ENCODE data around the gene NFAT5.
"Not testable (repeated sequence)": the region's sequence is repeated elsewhere in the genome, so short reads cannot be mapped to it uniquely, and the experiment has no call there.

Gene NFAT5

GRCh38 chr16:69563605-69564580 is 1.9 kb upstream of the NFAT5 start:
- no peaks in the 10 kb centered on the region for H3K9me3 ChIP-seq (ENCODE audit: low read length)
- peaks cover 29% of the 10 kb centered on the region for H3K4me1 ChIP-seq (ENCODE audit: insufficient read depth, low read length)
- H2AFZ ChIP-seq (ENCODE audit: low read depth, low read length): peak overlapping the region; percentile 6
- peaks cover 4% of the 10 kb centered on the region for H3K36me3 ChIP-seq (ENCODE audit: insufficient read depth, low read length)
- H3K4me3 ChIP-seq (ENCODE audit: low read length): peak overlapping the region; percentile 85
- H3K27me3 ChIP-seq (ENCODE audit: insufficient read depth, low read length): no peaks in the 10 kb centered on the region

DNA sequence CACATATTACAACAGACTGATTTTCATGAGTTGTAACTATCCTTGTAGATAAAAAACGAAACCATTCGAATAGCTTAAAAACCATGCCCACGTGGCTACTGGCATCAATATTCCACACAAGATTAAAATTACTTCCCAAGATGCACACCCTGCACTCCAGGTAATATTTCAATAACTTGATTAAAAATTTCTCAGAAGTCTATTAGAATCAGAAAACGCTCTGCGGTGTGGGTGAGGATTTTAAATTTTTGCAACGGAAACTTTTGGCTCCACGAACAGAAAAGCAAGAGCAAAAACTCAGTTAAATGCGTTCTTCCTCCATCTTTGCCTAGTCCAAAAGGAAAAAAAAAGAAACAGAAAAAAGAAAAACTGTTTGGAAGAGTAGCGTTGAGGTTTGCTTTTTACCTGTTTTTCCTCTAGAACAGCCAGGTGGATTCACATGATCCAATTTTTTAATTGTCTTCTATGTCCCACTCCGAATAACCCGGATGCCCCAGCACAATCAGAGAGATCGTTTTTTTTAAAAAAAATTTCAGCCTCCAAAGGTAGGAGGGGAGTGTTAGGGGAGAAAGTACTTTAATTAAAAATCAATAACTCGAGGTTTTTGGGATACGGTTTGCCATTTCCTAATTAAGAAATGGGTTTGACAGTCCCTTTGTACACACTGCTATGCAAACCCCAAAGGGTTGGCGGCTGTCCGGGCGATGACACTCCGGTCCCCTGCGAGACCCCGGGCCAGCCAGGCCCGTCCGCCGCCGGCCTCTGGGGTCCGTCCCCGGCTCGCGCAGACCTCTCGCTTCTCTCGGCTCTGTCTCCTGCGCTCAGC is 708 bp upstream of the NFAT5 start:
- Histone ChIP-seq H3K4me3 (ENCODE audit: low read length) (peak overlapping the region; percentile 85), H3K27me3 (ENCODE audit: insufficient read depth, low read length) (no peaks in the 10 kb centered on the region), H3K9me3 (ENCODE audit: low read length) (no peaks in the 10 kb centered on the region), H3K36me3 (ENCODE audit: insufficient read depth, low read length) (peaks cover 9% of the 10 kb centered on the region), H3K4me1 (ENCODE audit: insufficient read depth, low read length) (peaks cover 30% of the 10 kb centered on the region), H2AFZ (ENCODE audit: low read depth, low read length) (peak overlapping the region; percentile 96)

DNA sequence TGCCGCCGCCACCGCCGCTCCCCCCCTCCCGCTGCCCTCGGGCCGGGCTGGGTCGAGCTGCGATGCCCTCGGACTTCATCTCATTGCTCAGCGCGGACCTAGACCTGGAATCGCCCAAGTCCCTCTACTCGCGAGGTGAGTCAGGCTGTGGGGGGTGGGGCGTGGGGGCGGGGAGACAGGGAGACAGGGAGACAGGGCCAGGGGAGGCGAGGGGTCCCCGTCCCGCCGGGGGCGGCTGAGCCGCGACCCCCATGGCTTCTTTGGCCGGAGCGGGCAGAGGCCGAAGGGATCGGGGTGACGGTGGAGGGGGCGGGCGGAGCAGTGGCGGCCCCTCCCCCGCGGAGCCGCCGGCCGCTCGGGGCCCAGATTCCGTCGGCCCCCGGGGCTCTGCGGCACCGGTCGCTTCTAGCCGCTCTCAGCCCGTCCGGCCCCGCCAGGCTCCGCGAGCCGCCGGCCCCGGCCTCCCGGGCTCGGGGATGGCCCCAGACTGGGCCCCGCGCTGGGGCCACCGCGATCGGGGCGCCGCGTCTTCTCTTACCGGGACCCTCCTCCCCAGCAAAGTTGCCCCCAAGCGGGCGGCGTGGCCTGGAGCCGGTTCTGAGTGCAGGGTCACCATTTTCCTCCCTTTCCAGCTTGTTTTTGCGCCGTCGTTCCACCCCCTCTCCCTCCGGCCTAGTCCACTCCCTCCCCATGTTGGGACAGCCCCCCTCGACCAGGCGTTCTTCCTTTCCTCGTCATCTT is 644 bp downstream of the NFAT5 start:
- peaks cover 30% of the 10 kb centered on the region for H3K4me1 ChIP-seq (ENCODE audit: insufficient read depth, low read length)
- peaks cover 12% of the 10 kb centered on the region for H3K36me3 ChIP-seq (ENCODE audit: insufficient read depth, low read length)
- H3K4me3 ChIP-seq (ENCODE audit: low read length): peak overlapping the region; percentile 85
- no peaks in the 10 kb centered on the region for H3K9me3 ChIP-seq (ENCODE audit: low read length)
- no peaks in the 10 kb centered on the region for H3K27me3 ChIP-seq (ENCODE audit: insufficient read depth, low read length)
- peak overlapping the region; percentile 89 for H2AFZ ChIP-seq (ENCODE audit: low read depth, low read length)

DNA sequence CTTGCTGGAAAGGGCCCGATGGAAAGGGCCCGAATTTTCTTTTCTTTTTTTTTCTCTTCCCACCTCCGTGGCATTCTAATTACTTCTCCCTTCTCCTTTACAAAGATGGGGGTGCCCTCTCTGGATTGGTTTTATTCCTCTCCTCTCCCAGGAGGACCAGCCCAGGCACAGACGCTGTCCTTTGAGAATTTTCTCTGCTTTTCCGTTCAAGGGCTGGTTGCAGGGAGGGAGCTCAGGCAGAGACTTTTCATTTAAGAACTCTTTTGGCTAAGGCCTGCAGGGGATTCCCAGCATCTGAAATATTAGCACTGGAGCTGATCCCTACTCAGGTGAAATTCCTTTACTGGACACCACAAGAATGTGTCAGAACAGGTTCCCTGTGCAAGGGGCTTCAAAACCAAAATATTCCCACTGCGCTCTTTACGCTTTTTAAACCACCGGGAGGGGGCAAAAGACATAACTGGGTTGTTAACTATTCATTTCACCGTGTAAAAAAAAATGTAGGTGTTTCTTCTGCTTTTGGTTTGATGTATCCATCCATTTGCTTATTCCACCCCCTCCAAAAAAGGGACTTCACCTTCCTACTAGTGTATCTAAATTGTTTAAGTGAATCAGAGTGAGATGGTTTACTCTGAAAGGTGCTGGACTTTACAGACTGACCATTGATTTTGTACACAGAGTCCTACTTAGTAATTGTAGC is 1.4 kb downstream of the NFAT5 start:
- Histone ChIP-seq H2AFZ (ENCODE audit: low read depth, low read length) (peak overlapping the region; percentile 89), H3K4me3 (ENCODE audit: low read length) (peak overlapping the region; percentile 85), H3K4me1 (ENCODE audit: insufficient read depth, low read length) (peaks cover 30% of the 10 kb centered on the region), H3K27me3 (ENCODE audit: insufficient read depth, low read length) (no peaks in the 10 kb centered on the region), H3K9me3 (ENCODE audit: low read length) (no peaks in the 10 kb centered on the region), H3K36me3 (ENCODE audit: insufficient read depth, low read length) (peaks cover 12% of the 10 kb centered on the region)

DNA sequence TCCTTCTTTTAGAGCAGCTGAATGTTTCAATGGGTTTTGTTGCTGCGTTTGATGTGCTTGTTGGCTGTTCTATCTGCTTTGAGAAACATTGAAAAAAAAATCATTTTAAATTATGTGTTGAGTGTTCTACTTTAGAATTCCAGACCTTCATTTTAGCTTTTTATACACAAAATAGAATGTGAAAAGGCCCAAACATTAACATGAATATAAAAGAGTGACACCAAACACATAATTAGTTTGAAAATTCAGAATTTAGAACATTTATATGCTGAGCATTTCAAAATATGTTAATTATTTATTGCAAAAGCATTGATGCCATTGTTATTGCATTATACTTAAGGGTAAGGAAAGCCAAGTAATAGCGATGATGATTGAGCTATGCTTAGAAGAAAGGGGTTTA is 2.9 kb downstream of the NFAT5 start:
- no peaks in the 10 kb centered on the region for H3K9me3 ChIP-seq (ENCODE audit: low read length)
- H3K36me3 ChIP-seq (ENCODE audit: insufficient read depth, low read length): peaks cover 12% of the 10 kb centered on the region
- no peak overlapping the region for H2AFZ ChIP-seq (ENCODE audit: low read depth, low read length)
- peaks cover 28% of the 10 kb centered on the region for H3K4me1 ChIP-seq (ENCODE audit: insufficient read depth, low read length)
- H3K4me3 ChIP-seq (ENCODE audit: low read length): no peak overlapping the region
- no peaks in the 10 kb centered on the region for H3K27me3 ChIP-seq (ENCODE audit: insufficient read depth, low read length)

- H3K9me3 ChIP-seq (ENCODE audit: low read length); H3K36me3 ChIP-seq (ENCODE audit: insufficient read depth, low read length); H2AFZ ChIP-seq (ENCODE audit: low read depth, low read length); H3K4me1 ChIP-seq (ENCODE audit: insufficient read depth, low read length); H3K4me3 ChIP-seq (ENCODE audit: low read length); H3K27me3 ChIP-seq (ENCODE audit: insufficient read depth, low read length): not testable (repeated sequence)
These were observed 13.0 kb downstream of the NFAT5 start for GRCh38 chr16:69578771-69579170.

- no peaks in the 10 kb centered on the region for H3K4me1 ChIP-seq (ENCODE audit: insufficient read depth, low read length)
- no peaks in the 10 kb centered on the region for H3K9me3 ChIP-seq (ENCODE audit: low read length)
- no peak overlapping the region for H2AFZ ChIP-seq (ENCODE audit: low read depth, low read length)
- H3K36me3 ChIP-seq (ENCODE audit: insufficient read depth, low read length): peaks cover 8% of the 10 kb centered on the region
- H3K4me3 ChIP-seq (ENCODE audit: low read length): no peak overlapping the region
- no peaks in the 10 kb centered on the region for H3K27me3 ChIP-seq (ENCODE audit: insufficient read depth, low read length)
These were observed 14.2 kb downstream of the NFAT5 start for GRCh38 chr16:69579783-69580481.

GRCh38 chr16:69581297-69581696 is 15.5 kb downstream of the NFAT5 start:
- Histone ChIP-seq H3K36me3 (ENCODE audit: insufficient read depth, low read length) (peaks cover 5% of the 10 kb centered on the region), H3K4me3 (ENCODE audit: low read length) (no peak overlapping the region), H3K9me3 (ENCODE audit: low read length) (no peaks in the 10 kb centered on the region), H3K4me1 (ENCODE audit: insufficient read depth, low read length) (no peaks in the 10 kb centered on the region), H3K27me3 (ENCODE audit: insufficient read depth, low read length) (no peaks in the 10 kb centered on the region), H2AFZ (ENCODE audit: low read depth, low read length) (no peak overlapping the region)

GRCh38 chr16:69584493-69584892 is 18.7 kb downstream of the NFAT5 start:
- not testable (repeated sequence) for H3K27me3 ChIP-seq (ENCODE audit: insufficient read depth, low read length); H3K4me3 ChIP-seq (ENCODE audit: low read length); H3K36me3 ChIP-seq (ENCODE audit: insufficient read depth, low read length); H3K4me1 ChIP-seq (ENCODE audit: insufficient read depth, low read length); H3K9me3 ChIP-seq (ENCODE audit: low read length); H2AFZ ChIP-seq (ENCODE audit: low read depth, low read length)

DNA sequence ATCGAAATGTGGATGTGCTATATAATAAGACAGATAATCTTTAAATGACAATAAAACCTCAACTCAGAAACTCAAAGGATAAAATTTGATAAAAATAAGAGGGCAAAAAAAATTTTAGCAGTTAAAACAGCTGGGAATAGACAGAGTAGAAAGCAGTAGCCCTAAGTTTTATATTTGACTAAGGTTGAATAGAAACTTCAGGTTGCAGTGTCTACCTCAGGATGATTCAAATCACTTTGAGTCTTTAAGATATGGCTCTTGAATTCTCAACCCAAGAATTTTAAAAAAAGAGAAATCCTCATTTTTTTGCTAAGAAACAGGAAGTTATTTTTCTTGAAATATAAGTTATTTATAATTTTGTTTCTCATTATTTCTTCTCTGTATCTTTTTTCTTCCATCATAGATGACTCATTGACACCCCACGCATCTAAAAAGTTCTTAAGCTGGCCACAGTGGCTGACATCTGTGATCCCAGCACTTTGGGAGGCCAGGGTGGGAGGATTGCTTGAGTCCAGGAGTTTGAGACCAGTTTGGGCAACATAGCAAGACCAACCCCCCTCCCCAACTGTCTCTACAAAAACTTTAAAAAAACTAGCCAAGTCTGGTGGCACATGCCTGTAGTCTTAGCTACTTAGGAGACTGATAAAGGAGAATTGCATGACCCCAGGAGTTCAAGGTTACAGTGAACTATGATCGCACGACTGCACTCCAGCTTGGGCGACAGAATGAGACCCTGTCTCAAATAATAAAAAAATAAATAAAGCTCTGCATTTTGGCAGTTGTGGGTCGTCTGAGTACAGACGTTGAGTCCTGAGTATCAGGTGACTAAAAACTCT is 23.9 kb downstream of the NFAT5 start:
- H3K27me3 ChIP-seq (ENCODE audit: insufficient read depth, low read length): no peaks in the 10 kb centered on the region

GRCh38 chr16:69590590-69590989 is 24.8 kb downstream of the NFAT5 start:
- Histone ChIP-seq H3K27me3 (ENCODE audit: insufficient read depth, low read length) (no peaks in the 10 kb centered on the region), H3K4me1 (ENCODE audit: insufficient read depth, low read length) (no peaks in the 10 kb centered on the region), H2AFZ (ENCODE audit: low read depth, low read length) (no peak overlapping the region), H3K4me3 (ENCODE audit: low read length) (no peak overlapping the region), H3K36me3 (ENCODE audit: insufficient read depth, low read length) (peaks cover 2% of the 10 kb centered on the region), H3K9me3 (ENCODE audit: low read length) (no peaks in the 10 kb centered on the region)

More for the DNA sequence above, 23.9 kb downstream of the NFAT5 start:
- H2AFZ ChIP-seq (ENCODE audit: low read depth, low read length): no peak overlapping the region
- peaks cover under 1% of the 10 kb centered on the region for H3K36me3 ChIP-seq (ENCODE audit: insufficient read depth, low read length)
- no peak overlapping the region for H3K4me3 ChIP-seq (ENCODE audit: low read length)
- no peaks in the 10 kb centered on the region for H3K9me3 ChIP-seq (ENCODE audit: low read length)
- H3K4me1 ChIP-seq (ENCODE audit: insufficient read depth, low read length): no peaks in the 10 kb centered on the region
